ENCODE data around the gene PTPRO.

PTPRO gene

GRCh38 chr12:15631007-15631715 lies 308.9 kb downstream of the PTPRO start:
- TF ChIP-seq CTCF (IDR thresholded peaks at IDR 0.05): no peak
- peaks cover 7 to 11% (median 10%) of the 10 kb centered on the region in 3 donors for H3K36me3 ChIP-seq
- no peak for DNase-seq
- H3K27ac ChIP-seq: peak overlapping the region; percentile 79 to 83
- H3K4me3 ChIP-seq: no peak overlapping the region
- no peaks in the 10 kb centered on the region for H3K27me3 ChIP-seq
- H3K4me1 ChIP-seq: peaks cover 0 to 90% (median 30%) of the 10 kb centered on the region in 4 donors
- intact Hi-C loops (cut with DNase I; ENCODE audit: low total_unique reads): no loop called here
- H3K9me3 ChIP-seq: no peaks in the 10 kb centered on the region

GRCh38 chr12:15632708-15633107 lies 310.4 kb downstream of the PTPRO start:
- no peak overlapping the region for H3K4me3 ChIP-seq
- H3K36me3 ChIP-seq: peaks cover 7 to 11% (median 10%) of the 10 kb centered on the region in 3 donors
- DNase-seq: no peak
- intact Hi-C loops (cut with DNase I; ENCODE audit: low total_unique reads): no loop called here
- no peaks in the 10 kb centered on the region for H3K9me3 ChIP-seq
- no peaks in the 10 kb centered on the region for H3K27me3 ChIP-seq
- peak overlapping the region; percentile 31 to 83 for H3K27ac ChIP-seq
- peaks cover 0 to 90% (median 28%) of the 10 kb centered on the region in 4 donors for H3K4me1 ChIP-seq
- no peak for TF ChIP-seq CTCF (IDR thresholded peaks at IDR 0.05)

DNA sequence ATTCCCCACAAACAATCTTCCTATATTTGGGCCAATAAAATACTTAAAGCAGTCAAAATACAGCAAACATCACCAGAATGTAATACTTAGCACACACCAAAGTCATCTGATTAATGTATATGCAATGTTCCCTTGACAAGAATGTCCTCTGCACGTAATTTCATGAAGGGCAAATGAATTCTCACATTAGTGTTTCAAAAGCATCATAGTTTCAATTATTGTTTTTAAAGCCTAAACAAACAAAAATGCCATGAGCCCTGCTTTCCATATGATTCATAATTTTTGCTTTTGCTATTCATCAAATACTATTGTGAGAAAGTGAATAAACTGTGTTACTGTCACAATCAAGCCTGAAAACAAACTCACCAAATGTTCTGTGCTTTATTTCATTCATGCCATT lies 310.9 kb downstream of the PTPRO start:
- DNase-seq: no peak
- Histone ChIP-seq H3K27me3 (no peaks in the 10 kb centered on the region), H3K4me1 (peaks cover 0 to 90% (median 26%) of the 10 kb centered on the region in 4 donors), H3K9me3 (no peaks in the 10 kb centered on the region), H3K27ac (peak overlapping the region; percentile 31 to 83), H3K4me3 (no peak overlapping the region), H3K36me3 (peaks cover 7 to 11% (median 10%) of the 10 kb centered on the region in 3 donors)
- no peak for TF ChIP-seq CTCF (IDR thresholded peaks at IDR 0.05)
- intact Hi-C loops (cut with DNase I; ENCODE audit: low total_unique reads): no loop called here

- H3K9me3 ChIP-seq: no peaks in the 10 kb centered on the region
- intact Hi-C loops (cut with DNase I; ENCODE audit: low total_unique reads): no loop called here
- no peak for DNase-seq
- H3K36me3 ChIP-seq: peaks cover 7 to 11% (median 10%) of the 10 kb centered on the region in 3 donors
- H3K27me3 ChIP-seq: no peaks in the 10 kb centered on the region
- H3K4me1 ChIP-seq: peaks cover 0 to 90% (median 26%) of the 10 kb centered on the region in 4 donors
- peak overlapping the region; percentile 31 to 83 for H3K27ac ChIP-seq
- no peak overlapping the region for H3K4me3 ChIP-seq
- no peak for TF ChIP-seq CTCF (IDR thresholded peaks at IDR 0.05)
Observed at GRCh38 chr12:15634010-15634683, 311.8 kb downstream of the PTPRO start.

- no peaks in the 10 kb centered on the region for H3K27me3 ChIP-seq
- peak overlapping the region in 1 of 2 donors; percentile 57 for H3K27ac ChIP-seq
- intact Hi-C loops (cut with DNase I; ENCODE audit: low total_unique reads): no loop called here
- no peak overlapping the region for H3K4me3 ChIP-seq
- peaks cover 0 to 84% (median 22%) of the 10 kb centered on the region in 4 donors for H3K4me1 ChIP-seq
- no peak for DNase-seq
- no peaks in the 10 kb centered on the region for H3K9me3 ChIP-seq
- H3K36me3 ChIP-seq: peaks cover 19 to 20% (median 19%) of the 10 kb centered on the region in 3 donors
- TF ChIP-seq CTCF (IDR thresholded peaks at IDR 0.05): no peak
Observed at GRCh38 chr12:15636060-15636890, 314.0 kb downstream of the PTPRO start.
